Endodermal cell (in vitro differentiated cells): Measurements from ENCODE around the gene MBTPS2. TPM values are rescaled to one million over a fixed set of nuclear protein-coding genes. Genes with fewer than 3 reads are reported as not detected.

ENCODE experiments used
- DNase-seq: peaks from one replicate; pipeline ENCODE4 v3.0.0-alpha.2; 2017
- H3K27ac ChIP-seq: 2 replicates; pipeline ENCODE4 v1.5.1; 2013; ENCODE audit warnings: mild to moderate bottlenecking, low read depth, low read length, moderate library complexity
- H3K27me3 ChIP-seq: 2 replicates; pipeline ENCODE4 v1.6.1; 2013; ENCODE audit warnings: mild to moderate bottlenecking, low read length, moderate library complexity; ENCODE audit not compliant: insufficient read depth, control insufficient read depth, poor library complexity, severe bottlenecking
- H3K36me3 ChIP-seq: 2 replicates; pipeline ENCODE4 v1.7.0; 2013; ENCODE audit warnings: mild to moderate bottlenecking, low read length, moderate library complexity; ENCODE audit not compliant: control insufficient read depth, insufficient read depth
- H3K4me1 ChIP-seq: one replicate; pipeline ENCODE4 v1.7.0; 2013; ENCODE audit warnings: low read length; ENCODE audit not compliant: control insufficient read depth, insufficient read depth
- H3K4me3 ChIP-seq: 2 replicates; pipeline ENCODE4 v1.5.1; 2013; ENCODE audit warnings: mild to moderate bottlenecking, low read length, moderate library complexity
- H3K9ac ChIP-seq: 2 replicates; pipeline ENCODE4 v1.6.1; 2013; ENCODE audit warnings: mild to moderate bottlenecking, low read length, moderate library complexity; ENCODE audit not compliant: poor library complexity, severe bottlenecking; ENCODE audit errors: extremely low read depth
- H3K9me3 ChIP-seq: 2 replicates; pipeline ENCODE4 v1.6.1; 2013; ENCODE audit warnings: mild to moderate bottlenecking, low read length, moderate library complexity; ENCODE audit not compliant: control insufficient read depth
- H3K27ac Mint-ChIP-seq: 2 replicates; pipeline ENCODE4 v1.8.0; 2020; ENCODE audit warnings: mixed read lengths
- H3K27me3 Mint-ChIP-seq: 2 replicates; pipeline ENCODE4 v1.8.0; 2021; ENCODE audit warnings: mild to moderate bottlenecking, mixed read lengths; ENCODE audit not compliant: insufficient read depth
- H3K36me3 Mint-ChIP-seq: 2 replicates; pipeline ENCODE4 v1.8.0; 2020; ENCODE audit warnings: low read depth, mixed read lengths
- H3K4me1 Mint-ChIP-seq: 2 replicates; pipeline ENCODE4 v1.8.0; 2020; ENCODE audit warnings: mixed read lengths
- H3K4me3 Mint-ChIP-seq: 2 replicates; pipeline ENCODE4 v1.8.0; 2020; ENCODE audit warnings: mild to moderate bottlenecking, moderate library complexity, mixed read lengths
- H3K9me3 Mint-ChIP-seq: 2 replicates; pipeline ENCODE4 v1.8.0; 2020; ENCODE audit warnings: mild to moderate bottlenecking, mixed read lengths
- WGBS, 2 experiments: methylation state at CpG; one replicate each; pipeline versions ENCODE4 v1.1.5 to v1.1.7; 2013; ENCODE audit warnings: missing lambda C conversion rate in 2 of 2, mixed read lengths in 1 of 2; ENCODE audit not compliant: insufficient coverage in 1 of 2, insufficient read length in 1 of 2; 5-methylcytosine and 5-hydroxymethylcytosine counted together
- total RNA-seq, 2 donors: library from RNA; stranded (reverse); fragmentation: NEBNext Ultra II Directional in 1 of 2; extraction: Animal tissue kit (Norgen Biotek cat#: 25700) in 1 of 2; gene quantifications; 2 replicates in 1 of 2; 3 replicates in 1 of 2; pipeline ENCODE4 v1.2.1, GENCODE V29; 2021
- TF ChIP-seq, protein P1 (sequence below): fragments of 200-600 bp; sonication (generic); conservative IDR thresholded peaks from 2 replicates; pipeline ENCODE4 v1.5.0; 2021; ENCODE audit warnings: antibody characterized with exemption, mild to moderate bottlenecking

MBTPS2 gene
- total RNA-seq, 2 donors from 2014 or later: 12.6 to 13.6 TPM

DNA sequence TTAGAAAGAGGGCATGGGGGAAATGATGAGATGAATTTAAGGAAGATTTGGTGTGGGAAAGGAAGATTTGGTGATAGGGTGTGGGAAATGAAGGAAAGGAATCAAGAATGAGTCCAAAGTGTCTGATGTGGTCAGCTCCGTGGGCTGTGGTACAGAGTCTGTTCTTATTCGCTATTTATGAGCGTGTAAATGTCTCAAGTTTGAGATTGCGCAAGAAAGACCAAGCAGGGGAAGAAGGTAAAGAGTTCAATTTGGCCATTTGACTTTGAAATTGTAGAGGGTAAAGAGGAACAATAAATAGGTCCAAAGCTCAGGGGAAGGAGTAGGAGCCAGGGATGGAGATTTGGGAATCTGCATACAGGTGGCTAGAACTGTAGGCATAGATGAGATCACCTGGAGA lies 89.8 kb downstream of the MBTPS2 start:
- H3K4me1 Mint-ChIP-seq: peaks cover 8% of the 10 kb centered on the region

DNA sequence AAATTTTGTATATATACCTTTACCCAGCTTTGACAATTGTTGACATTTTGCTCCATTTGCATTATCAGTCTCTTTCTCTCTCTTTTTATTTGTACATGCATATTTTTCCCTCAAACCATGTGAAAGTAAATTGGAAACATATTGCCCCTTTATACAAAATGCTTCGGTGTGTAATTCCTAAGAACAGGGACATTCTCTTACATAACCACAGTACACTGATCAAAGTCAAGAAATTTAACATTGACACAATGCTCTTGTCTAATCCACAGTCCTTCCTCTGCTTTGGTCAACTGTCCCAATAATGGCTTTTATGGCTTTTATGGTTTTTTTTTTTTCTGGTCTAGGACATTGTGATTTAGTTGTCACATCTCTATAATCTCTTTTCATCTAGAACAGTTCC lies 91.6 kb downstream of the MBTPS2 start:
- Mint-ChIP-seq H3K4me3 (no peak overlapping the region), H3K27me3 (no peaks in the 10 kb centered on the region), H3K4me1 (peaks cover 8% of the 10 kb centered on the region), H3K9me3 (no peaks in the 10 kb centered on the region), H3K36me3 (no peaks in the 10 kb centered on the region), H3K27ac (no peak overlapping the region)
- no peaks in the 10 kb centered on the region for H3K27me3 ChIP-seq
- no peaks in the 10 kb centered on the region for H3K4me1 ChIP-seq
- H3K27ac ChIP-seq: no peak overlapping the region
- no peak for DNase-seq
- H3K36me3 ChIP-seq: no peaks in the 10 kb centered on the region
- 100% methylated on average over 1 of the region's 1 CpG; no CpG with 5 or more reads in 1 of the 2 experiments for WGBS, 2 experiments
- H3K9ac ChIP-seq: no peak overlapping the region
- H3K4me3 ChIP-seq: no peak overlapping the region
- TF ChIP-seq, protein P1, sequence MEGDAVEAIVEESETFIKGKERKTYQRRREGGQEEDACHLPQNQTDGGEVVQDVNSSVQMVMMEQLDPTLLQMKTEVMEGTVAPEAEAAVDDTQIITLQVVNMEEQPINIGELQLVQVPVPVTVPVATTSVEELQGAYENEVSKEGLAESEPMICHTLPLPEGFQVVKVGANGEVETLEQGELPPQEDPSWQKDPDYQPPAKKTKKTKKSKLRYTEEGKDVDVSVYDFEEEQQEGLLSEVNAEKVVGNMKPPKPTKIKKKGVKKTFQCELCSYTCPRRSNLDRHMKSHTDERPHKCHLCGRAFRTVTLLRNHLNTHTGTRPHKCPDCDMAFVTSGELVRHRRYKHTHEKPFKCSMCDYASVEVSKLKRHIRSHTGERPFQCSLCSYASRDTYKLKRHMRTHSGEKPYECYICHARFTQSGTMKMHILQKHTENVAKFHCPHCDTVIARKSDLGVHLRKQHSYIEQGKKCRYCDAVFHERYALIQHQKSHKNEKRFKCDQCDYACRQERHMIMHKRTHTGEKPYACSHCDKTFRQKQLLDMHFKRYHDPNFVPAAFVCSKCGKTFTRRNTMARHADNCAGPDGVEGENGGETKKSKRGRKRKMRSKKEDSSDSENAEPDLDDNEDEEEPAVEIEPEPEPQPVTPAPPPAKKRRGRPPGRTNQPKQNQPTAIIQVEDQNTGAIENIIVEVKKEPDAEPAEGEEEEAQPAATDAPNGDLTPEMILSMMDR: no peak
- H3K9me3 ChIP-seq: no peaks in the 10 kb centered on the region

More for the DNA sequence above, 89.8 kb downstream of the MBTPS2 start:
- H3K27me3 Mint-ChIP-seq: no peaks in the 10 kb centered on the region
- TF ChIP-seq, protein P1: no peak
- no peak for DNase-seq
- H3K9ac ChIP-seq: no peak overlapping the region
- H3K9me3 Mint-ChIP-seq: no peaks in the 10 kb centered on the region
- no peaks in the 10 kb centered on the region for H3K36me3 Mint-ChIP-seq
- no peaks in the 10 kb centered on the region for H3K9me3 ChIP-seq
- H3K4me3 Mint-ChIP-seq: no peak overlapping the region
- 94% methylated on average over 4 of the region's 4 CpGs; no CpG with 5 or more reads in 1 of the 2 experiments for WGBS, 2 experiments
- no peak overlapping the region for H3K4me3 ChIP-seq
- H3K27me3 ChIP-seq: no peaks in the 10 kb centered on the region
- no peaks in the 10 kb centered on the region for H3K36me3 ChIP-seq
- H3K4me1 ChIP-seq: no peaks in the 10 kb centered on the region
- no peak overlapping the region for H3K27ac Mint-ChIP-seq
- H3K27ac ChIP-seq: no peak overlapping the region

DNA sequence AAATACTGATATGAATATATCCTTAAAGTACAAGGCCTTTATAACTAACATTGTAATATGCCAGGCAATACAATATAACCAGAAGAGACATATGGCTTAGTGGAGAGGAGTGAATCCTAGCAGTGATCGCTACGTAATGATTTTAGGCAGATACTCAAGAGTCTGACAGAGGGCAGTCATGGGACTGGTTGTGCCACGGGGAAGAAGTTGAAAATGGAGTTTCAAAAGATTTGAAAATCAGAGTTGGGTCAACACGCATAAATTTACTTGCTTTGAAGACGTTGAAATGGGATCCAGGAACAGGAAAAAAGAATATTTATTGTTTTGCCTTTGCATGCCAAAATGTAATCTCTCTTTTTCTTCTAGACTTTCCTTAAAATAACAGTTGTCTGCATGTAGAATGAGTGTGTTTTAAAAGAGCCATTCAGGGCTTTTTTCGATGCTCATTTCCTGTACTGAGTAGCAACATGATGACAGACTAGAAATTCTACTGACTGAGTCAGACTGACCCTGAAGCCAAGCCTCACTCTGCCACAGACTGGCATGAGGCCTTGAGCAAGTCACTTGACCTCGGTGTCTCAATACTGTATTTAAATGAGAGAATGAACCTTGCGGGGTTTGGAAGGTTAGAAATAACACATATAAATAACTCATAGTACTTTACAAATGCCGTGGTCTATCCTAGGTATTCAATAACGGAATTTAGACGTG lies 93.0 kb downstream of the MBTPS2 start:
- H3K4me1 Mint-ChIP-seq: peaks cover under 1% of the 10 kb centered on the region
- TF ChIP-seq, protein P1: peak; percentile 25
- Histone ChIP-seq H3K27me3 (no peaks in the 10 kb centered on the region), H3K9ac (no peak overlapping the region), H3K36me3 (no peaks in the 10 kb centered on the region), H3K4me1 (no peaks in the 10 kb centered on the region), H3K27ac (no peak overlapping the region), H3K4me3 (no peak overlapping the region), H3K9me3 (no peaks in the 10 kb centered on the region)
- no peaks in the 10 kb centered on the region for H3K36me3 Mint-ChIP-seq
- H3K4me3 Mint-ChIP-seq: no peak overlapping the region
- no peak overlapping the region for H3K27ac Mint-ChIP-seq
- H3K9me3 Mint-ChIP-seq: no peaks in the 10 kb centered on the region
- DNase-seq: peak; percentile 22
- WGBS, 2 experiments: 80 to 87% methylated on average over 5 to 10 of the region's 11 CpGs
- no peaks in the 10 kb centered on the region for H3K27me3 Mint-ChIP-seq
